GM21526 (cell line): ENCODE results near the gene MAGI1.

Source experiments
- ATAC-seq: cut with Tn5 transposase; IDR thresholded peaks from one replicate; pipeline ENCODE4 v1.9.1; 2021; ENCODE audit warnings: moderate library complexity; ENCODE audit not compliant: unreplicated experiment, low FRiP score

MAGI1 gene

GRCh38 chr3:65950340-65951326, 88.1 kb downstream of the MAGI1 start:
- ATAC-seq: no peak

GRCh38 chr3:65948841-65949573, 89.7 kb downstream of the MAGI1 start:
- ATAC-seq: no peak

GRCh38 chr3:65946438-65946837, 92.3 kb downstream of the MAGI1 start:
- no peak for ATAC-seq

- ATAC-seq: no peak
Measured at GRCh38 chr3:65945953-65946352, 92.8 kb downstream of the MAGI1 start.

GRCh38 chr3:65945480-65945879, 93.2 kb downstream of the MAGI1 start:
- no peak for ATAC-seq

- ATAC-seq: no peak
Measured at GRCh38 chr3:65944252-65944651, 94.5 kb downstream of the MAGI1 start.

GRCh38 chr3:65939801-65940246, 98.9 kb downstream of the MAGI1 start:
- no peak for ATAC-seq

- ATAC-seq: no peak
Measured at GRCh38 chr3:65939184-65939583, 99.5 kb downstream of the MAGI1 start.

- no peak for ATAC-seq
Measured at GRCh38 chr3:65938676-65939075, 100.0 kb downstream of the MAGI1 start.

- ATAC-seq: no peak
Measured at GRCh38 chr3:65938147-65938546, 100.6 kb downstream of the MAGI1 start.

GRCh38 chr3:65936908-65937638, 101.6 kb downstream of the MAGI1 start:
- ATAC-seq: no peak

- no peak for ATAC-seq
Measured at GRCh38 chr3:65935724-65936123, 103.0 kb downstream of the MAGI1 start.

GRCh38 chr3:65930648-65931047, 108.1 kb downstream of the MAGI1 start:
- ATAC-seq: no peak

GRCh38 chr3:65928110-65928509, 110.6 kb downstream of the MAGI1 start:
- ATAC-seq: no peak

- no peak for ATAC-seq
Measured at GRCh38 chr3:65927576-65927975, 111.1 kb downstream of the MAGI1 start.

GRCh38 chr3:65925254-65925954, 113.3 kb downstream of the MAGI1 start:
- ATAC-seq: no peak

GRCh38 chr3:65924762-65925161, 114.0 kb downstream of the MAGI1 start:
- ATAC-seq: no peak

GRCh38 chr3:65922441-65922840, 116.3 kb downstream of the MAGI1 start:
- no peak for ATAC-seq

- ATAC-seq: no peak
Measured at GRCh38 chr3:65919826-65920225, 118.9 kb downstream of the MAGI1 start.

- ATAC-seq: no peak
Measured at GRCh38 chr3:65915477-65915876, 123.2 kb downstream of the MAGI1 start.
